HepG2 (cell line): Measurements from ENCODE around the gene GGPS1. TPM values are rescaled to one million over a fixed set of nuclear protein-coding genes. Genes with fewer than 3 reads are reported as not detected.

Source experiments
- AGO1 ChIP-seq: fragments of 200-400 bp; formaldehyde crosslinking; IDR thresholded peaks from 2 replicates; pipeline ENCODE4 v1.6.1; 2017; ENCODE audit warnings: mild to moderate bottlenecking, low read depth, low read length, moderate library complexity; ENCODE audit not compliant: poor library complexity, severe bottlenecking
- CREB1 ChIP-seq, 2 experiments: fragments of 450-650 bp in 1 of 2; IDR thresholded peaks; 2 replicates each; pipeline ENCODE4 v1.6.1; 2016 to 2017; ENCODE audit warnings: control low read depth in 1 of 2, mild to moderate bottlenecking in 1 of 2, missing compliant biosample characterization in 1 of 2, missing genetic modification characterization in 1 of 2
- GABPB1 ChIP-seq: IDR thresholded peaks from 2 replicates; pipeline ENCODE4 v1.6.1; 2016; ENCODE audit warnings: mild to moderate bottlenecking, missing genetic modification reagents, moderate library complexity, missing compliant biosample characterization
- GPBP1L1 ChIP-seq: sonication (generic); formaldehyde crosslinking; IDR thresholded peaks from 2 replicates; pipeline ENCODE4 v1.5.0; 2020; ENCODE audit warnings: mild to moderate bottlenecking, missing genetic modification reagents
- PRDM15 ChIP-seq: sonication (generic); formaldehyde crosslinking; IDR thresholded peaks from 2 replicates; pipeline ENCODE4 v1.4.0; 2020; ENCODE audit warnings: missing genetic modification reagents
- SPEN ChIP-seq: sonication (generic); formaldehyde crosslinking; IDR thresholded peaks from 2 replicates; pipeline ENCODE4 v1.5.1; 2020; ENCODE audit warnings: low read depth, mild to moderate bottlenecking, missing genetic modification reagents
- TFE3 ChIP-seq: IDR thresholded peaks from 2 replicates; pipeline ENCODE4 v1.6.1; 2016
- THAP7 ChIP-seq: sonication (generic); formaldehyde crosslinking; IDR thresholded peaks from 2 replicates; pipeline ENCODE4 v1.8.1; 2023; ENCODE audit warnings: mild to moderate bottlenecking, missing genetic modification reagents
- YY1 ChIP-seq: IDR thresholded peaks from 2 replicates; pipeline ENCODE4 v1.6.1; 2011; ENCODE audit warnings: low read length, low read depth, moderate library complexity, mild to moderate bottlenecking; ENCODE audit not compliant: insufficient read depth, insufficient replicate concordance
- ZBTB21 ChIP-seq: sonication (generic); formaldehyde crosslinking; IDR thresholded peaks from 2 replicates; pipeline ENCODE4 v1.4.0; 2020; ENCODE audit warnings: missing genetic modification reagents
- ZBTB7B ChIP-seq: sonication (generic); formaldehyde crosslinking; IDR thresholded peaks from 2 replicates; pipeline ENCODE4 v1.4.0; 2020; ENCODE audit warnings: missing genetic modification reagents
- ZBTB8A ChIP-seq: sonication (generic); formaldehyde crosslinking; IDR thresholded peaks from 2 replicates; pipeline ENCODE4 v1.4.0; 2020; ENCODE audit warnings: mild to moderate bottlenecking, low read depth, missing genetic modification reagents, borderline replicate concordance
- ZFP37 ChIP-seq: sonication (generic); formaldehyde crosslinking; IDR thresholded peaks from 2 replicates; pipeline ENCODE4 v1.4.0; 2020; ENCODE audit warnings: missing genetic modification reagents, borderline replicate concordance
- ZNF687 ChIP-seq: sonication (generic); formaldehyde crosslinking; IDR thresholded peaks from 2 replicates; pipeline ENCODE4 v1.5.1; 2020; ENCODE audit warnings: mild to moderate bottlenecking, missing genetic modification reagents, moderate library complexity
- ZNF879 ChIP-seq: sonication (generic); formaldehyde crosslinking; IDR thresholded peaks from 2 replicates; pipeline ENCODE4 v1.8.1; 2023; ENCODE audit warnings: missing genetic modification reagents
- polyA plus RNA-seq, 8 experiments: library from polyadenylated mRNA; depleted of rRNA in 3 of 8; stranded (reverse) in 7 of 8; unstranded in 1 of 8; fragments of >200 nt; fragmentation: Illumina TruSeq in 4 of 8; extraction: Trizol in 4 of 8; gene quantifications; 2 replicates each; pipeline versions ENCODE4 v1.2.1 to v1.2.3, GENCODE V29; 2011 to 2016; ENCODE audit warnings: low read depth in 4 of 8, missing spikeins in 1 of 8, mixed read lengths in 1 of 8; ENCODE audit not compliant: insufficient read depth in 1 of 8
- total RNA-seq, 5 experiments: library from RNA; depleted of rRNA; stranded (reverse); fragments of >200 nt; fragmentation: Illumina TruSeq; extraction: Trizol; gene quantifications; 2 replicates each; pipeline ENCODE4 v1.2.3, GENCODE V29; 2016; ENCODE audit warnings: low read depth in 1 of 5

Gene GGPS1
- total and polyA plus RNA-seq, 2 of the 13 experiments (the other 11 are each of a cell fraction or from before 2014, with no cell fraction given): 28.8 to 42.6 TPM

- peak; percentile 55 for TF ChIP-seq ZNF687
- no peak for TF ChIP-seq PRDM15 (CRISPR knock-in tag)
- TF ChIP-seq TFE3 (CRISPR knock-in tag): no peak
- no peak; the same call in 1 of the 2 replicates for TF ChIP-seq SPEN
- no peak for TF ChIP-seq GPBP1L1
- peak; percentile 33 for TF ChIP-seq YY1
- no peak for TF ChIP-seq ZNF879 (CRISPR knock-in tag)
- no peak for TF ChIP-seq GABPB1 (CRISPR knock-in tag)
- TF ChIP-seq ZBTB8A (CRISPR knock-in tag): no peak
- TF ChIP-seq CREB1 (IDR thresholded peaks at IDR 0.05): peak; percentile 34; the same call in 1 of the 2 replicates
- no peak for TF ChIP-seq CREB1 (CRISPR knock-in tag; IDR thresholded peaks at IDR 0.05)
- TF ChIP-seq ZBTB7B (CRISPR knock-in tag): no peak
- no peak for TF ChIP-seq AGO1
- no peak for TF ChIP-seq ZBTB21
- no peak for TF ChIP-seq THAP7 (CRISPR knock-in tag)
- TF ChIP-seq ZFP37: no peak
Measured at GRCh38 chr1:235326719-235327558, 1.4 kb upstream of the GGPS1 start (continued).
